Pons (tissue), 1 donor: ENCODE measurements around the gene FAM3D.
"Not testable (repeated sequence)": the region's sequence is repeated elsewhere in the genome, so short reads cannot be mapped to it uniquely, and the experiment has no call there.

Experiments
- DNase-seq: peaks from one replicate; pipeline ENCODE4 v3.0.0-alpha.2; 2016; ENCODE audit warnings: low spot score

FAM3D gene

GRCh38 chr3:58683466-58683865, 16.9 kb upstream of the FAM3D start:
- no peak for DNase-seq

GRCh38 chr3:58683001-58683458, 16.5 kb upstream of the FAM3D start:
- no peak for DNase-seq

- DNase-seq: no peak
Observed at GRCh38 chr3:58681863-58682262, 15.3 kb upstream of the FAM3D start.

- DNase-seq: no peak
Observed at GRCh38 chr3:58680879-58681525, 14.4 kb upstream of the FAM3D start.

- DNase-seq: no peak
Observed at GRCh38 chr3:58679974-58680666, 13.5 kb upstream of the FAM3D start.

- DNase-seq: no peak
Observed at GRCh38 chr3:58679446-58679845, 12.9 kb upstream of the FAM3D start.

GRCh38 chr3:58678177-58678970, 11.8 kb upstream of the FAM3D start:
- not testable (repeated sequence) for DNase-seq

GRCh38 chr3:58672880-58673279, 6.3 kb upstream of the FAM3D start:
- no peak for DNase-seq

- no peak for DNase-seq
Observed at GRCh38 chr3:58672451-58672850, 5.9 kb upstream of the FAM3D start.

- DNase-seq: no peak
Observed at GRCh38 chr3:58670506-58671135, 4.0 kb upstream of the FAM3D start.

- no peak for DNase-seq
Observed at GRCh38 chr3:58668247-58668646, 1.7 kb upstream of the FAM3D start.

- no peak for DNase-seq
Observed at GRCh38 chr3:58667704-58668103, 1.1 kb upstream of the FAM3D start.

GRCh38 chr3:58667229-58667628, 655 bp upstream of the FAM3D start:
- no peak for DNase-seq

GRCh38 chr3:58665405-58665804, 1.2 kb downstream of the FAM3D start:
- DNase-seq: no peak

- DNase-seq: no peak
Observed at GRCh38 chr3:58664611-58665010, 2.0 kb downstream of the FAM3D start.

GRCh38 chr3:58661836-58662420, 4.6 kb downstream of the FAM3D start:
- no peak for DNase-seq

GRCh38 chr3:58660998-58661397, 5.6 kb downstream of the FAM3D start:
- no peak for DNase-seq

- peak; percentile 21 for DNase-seq
Observed at GRCh38 chr3:58659051-58659675, 7.4 kb downstream of the FAM3D start.

GRCh38 chr3:58658508-58658907, 8.1 kb downstream of the FAM3D start:
- no peak for DNase-seq

- DNase-seq: no peak
Observed at GRCh38 chr3:58657571-58658141, 8.9 kb downstream of the FAM3D start.

GRCh38 chr3:58657036-58657520, 9.5 kb downstream of the FAM3D start:
- DNase-seq: no peak
